Breast epithelium (tissue), 4 donors: ENCODE results near the gene APMAP. TPM values are rescaled to one million over a fixed set of nuclear protein-coding genes. Genes with fewer than 3 reads are reported as not detected.

Experiments used
- DNase-seq, 2 donors: peaks; one replicate each; pipeline ENCODE4 v3.0.0-alpha.2; 2019; ENCODE audit warnings: low spot score in 2 of 2
- H3K27ac ChIP-seq, 2 donors: fragments of 200-600 bp; sonication (generic) in 1 of 2; one replicate each; pipeline ENCODE4 v1.5.1; 2016 to 2019; ENCODE audit warnings: mild to moderate bottlenecking in 1 of 2
- H3K27me3 ChIP-seq, 2 donors: fragments of 200-600 bp; sonication (generic) in 1 of 2; one replicate each; pipeline versions ENCODE4 v1.5.1 to v1.6.0; 2017 to 2019; ENCODE audit warnings: control low read depth in 1 of 2, mild to moderate bottlenecking in 1 of 2
- H3K36me3 ChIP-seq: fragments of 200-600 bp; one replicate; pipeline ENCODE4 v1.5.1; 2019
- H3K4me1 ChIP-seq, 2 donors: fragments of 200-600 bp; sonication (generic); one replicate each; pipeline ENCODE4 v1.5.1; 2016 to 2019; ENCODE audit warnings: control low read depth in 1 of 2
- H3K4me3 ChIP-seq, 3 donors: fragments of 200-600 bp; sonication (generic); 1 replicate in 2 of 3; 2 replicates in 1 of 3; pipeline ENCODE4 v1.5.1; 2016 to 2019; ENCODE audit warnings: mild to moderate bottlenecking in 3 of 3, moderate library complexity in 2 of 3
- H3K9me3 ChIP-seq, 2 donors: fragments of 200-600 bp; sonication (generic) in 1 of 2; one replicate each; pipeline ENCODE4 v1.5.1; 2016 to 2019; ENCODE audit warnings: control low read depth in 1 of 2
- POLR2A ChIP-seq: fragments of 450-650 bp; IDR thresholded peaks from one replicate; pipeline ENCODE4 v1.6.1; 2016; ENCODE audit warnings: antibody characterized with exemption, mild to moderate bottlenecking, moderate library complexity
- POLR2AphosphoS5 ChIP-seq, 3 donors: sonication (generic); formaldehyde crosslinking; IDR thresholded peaks; one replicate each; pipeline ENCODE4 v1.6.1; 2017; ENCODE audit warnings: antibody characterized with exemption in 3 of 3
- intact Hi-C: fragments of 100-400 bp; cut with DNase I; formaldehyde crosslinking; loops from one replicate; pipeline ENCODE4 v1.15.1; 2023; ENCODE audit warnings: low total_unique reads
- total RNA-seq, 3 donors: library from RNA; depleted of rRNA; stranded (reverse); fragments of >200 nt; gene quantifications; one replicate each; pipeline ENCODE4 v1.1.0, GENCODE V29; 2016
- TF ChIP-seq, protein P1 (sequence below), 3 donors: fragments of 450-650 bp; IDR thresholded peaks; one replicate each; pipeline ENCODE4 v1.5.1; 2016 to 2017; ENCODE audit warnings: antibody characterized with exemption in 3 of 3, mild to moderate bottlenecking in 3 of 3, moderate library complexity in 3 of 3

Gene APMAP
- total RNA-seq, 3 donors from 2014 or later, result 83.2 to 184 (median 101) TPM

DNA sequence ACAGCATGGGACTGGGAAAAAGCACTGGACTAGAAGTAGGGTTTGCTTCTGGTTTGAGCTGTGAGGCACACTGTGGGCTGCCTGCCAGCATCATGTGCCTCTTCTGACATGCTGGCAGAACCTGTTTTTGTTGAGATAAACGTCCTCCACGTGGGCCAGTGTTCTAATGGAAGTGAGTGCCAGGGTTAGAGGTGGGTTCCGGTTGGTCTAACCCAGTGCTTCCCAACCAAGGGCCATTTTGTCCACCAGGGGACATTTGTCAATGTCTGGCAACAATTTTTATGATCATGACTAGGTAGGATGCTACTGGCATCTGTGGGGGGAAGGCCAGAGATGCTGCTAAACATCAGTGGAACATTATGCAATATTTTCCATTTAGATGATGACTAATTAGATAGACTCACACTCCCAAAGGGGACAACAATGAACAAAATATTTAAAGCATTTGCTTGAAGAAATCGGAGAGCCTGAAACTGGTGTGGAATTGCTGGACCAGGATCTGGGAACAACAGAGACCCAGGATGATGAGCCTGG lies 7.8 kb upstream of the APMAP start:
- intact Hi-C loops, result no loop called here
- Histone ChIP-seq H3K27me3 (no peaks in the 10 kb centered on the region), H3K9me3 (no peaks in the 10 kb centered on the region), H3K4me3 (no peak overlapping the region), H3K4me1 (no peaks in the 10 kb centered on the region), H3K27ac (peak overlapping the region; percentile 41 to 59), H3K36me3 (no peaks in the 10 kb centered on the region)
- TF ChIP-seq POLR2A (no peak), POLR2AphosphoS5 (IDR thresholded peaks at IDR 0.05) (peak; percentile 70 to 73 (median 72))
- TF ChIP-seq, protein P1, sequence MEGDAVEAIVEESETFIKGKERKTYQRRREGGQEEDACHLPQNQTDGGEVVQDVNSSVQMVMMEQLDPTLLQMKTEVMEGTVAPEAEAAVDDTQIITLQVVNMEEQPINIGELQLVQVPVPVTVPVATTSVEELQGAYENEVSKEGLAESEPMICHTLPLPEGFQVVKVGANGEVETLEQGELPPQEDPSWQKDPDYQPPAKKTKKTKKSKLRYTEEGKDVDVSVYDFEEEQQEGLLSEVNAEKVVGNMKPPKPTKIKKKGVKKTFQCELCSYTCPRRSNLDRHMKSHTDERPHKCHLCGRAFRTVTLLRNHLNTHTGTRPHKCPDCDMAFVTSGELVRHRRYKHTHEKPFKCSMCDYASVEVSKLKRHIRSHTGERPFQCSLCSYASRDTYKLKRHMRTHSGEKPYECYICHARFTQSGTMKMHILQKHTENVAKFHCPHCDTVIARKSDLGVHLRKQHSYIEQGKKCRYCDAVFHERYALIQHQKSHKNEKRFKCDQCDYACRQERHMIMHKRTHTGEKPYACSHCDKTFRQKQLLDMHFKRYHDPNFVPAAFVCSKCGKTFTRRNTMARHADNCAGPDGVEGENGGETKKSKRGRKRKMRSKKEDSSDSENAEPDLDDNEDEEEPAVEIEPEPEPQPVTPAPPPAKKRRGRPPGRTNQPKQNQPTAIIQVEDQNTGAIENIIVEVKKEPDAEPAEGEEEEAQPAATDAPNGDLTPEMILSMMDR (IDR thresholded peaks at IDR 0.05), result peak in 2 of 3 donors; percentile 36 to 61
- peak; percentile 84 to 90 for DNase-seq

DNA sequence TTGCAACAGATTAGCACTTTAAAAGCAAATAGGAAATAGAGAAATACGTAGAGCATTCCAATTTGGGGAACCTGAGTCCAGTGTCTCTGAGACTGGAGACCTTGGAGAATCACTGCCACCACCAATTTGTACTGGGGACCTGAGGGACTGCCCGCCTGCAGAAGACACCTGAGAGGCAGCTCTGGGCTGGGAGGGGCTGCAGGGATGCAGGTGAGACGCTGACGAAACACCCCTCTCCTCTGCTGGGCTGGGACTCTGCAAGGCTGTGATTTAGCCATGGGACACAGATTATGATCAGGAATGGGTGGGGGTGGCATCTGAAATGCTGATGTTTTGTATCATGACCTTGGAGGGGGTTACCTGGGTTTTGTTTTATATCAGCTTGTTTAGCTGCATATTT lies 7.0 kb upstream of the APMAP start:
- peak overlapping the region; percentile 41 to 59 for H3K27ac ChIP-seq
- peak in 1 of 2 donors; percentile 33 for DNase-seq
- no peak overlapping the region for H3K4me3 ChIP-seq
- H3K36me3 ChIP-seq, result no peaks in the 10 kb centered on the region
- TF ChIP-seq POLR2A, result no peak
- no peak for TF ChIP-seq POLR2AphosphoS5 (IDR thresholded peaks at IDR 0.05)
- TF ChIP-seq, protein P1 (IDR thresholded peaks at IDR 0.05), result no peak
- H3K4me1 ChIP-seq, result peaks cover 3 to 4% of the 10 kb centered on the region in 2 donors
- no peaks in the 10 kb centered on the region for H3K27me3 ChIP-seq
- intact Hi-C loops, result loop anchor here (5.0 kb wide), 1 partner anchor 293 kb away; no protein-coding TSS in a partner anchor
- H3K9me3 ChIP-seq, result no peaks in the 10 kb centered on the region

DNA sequence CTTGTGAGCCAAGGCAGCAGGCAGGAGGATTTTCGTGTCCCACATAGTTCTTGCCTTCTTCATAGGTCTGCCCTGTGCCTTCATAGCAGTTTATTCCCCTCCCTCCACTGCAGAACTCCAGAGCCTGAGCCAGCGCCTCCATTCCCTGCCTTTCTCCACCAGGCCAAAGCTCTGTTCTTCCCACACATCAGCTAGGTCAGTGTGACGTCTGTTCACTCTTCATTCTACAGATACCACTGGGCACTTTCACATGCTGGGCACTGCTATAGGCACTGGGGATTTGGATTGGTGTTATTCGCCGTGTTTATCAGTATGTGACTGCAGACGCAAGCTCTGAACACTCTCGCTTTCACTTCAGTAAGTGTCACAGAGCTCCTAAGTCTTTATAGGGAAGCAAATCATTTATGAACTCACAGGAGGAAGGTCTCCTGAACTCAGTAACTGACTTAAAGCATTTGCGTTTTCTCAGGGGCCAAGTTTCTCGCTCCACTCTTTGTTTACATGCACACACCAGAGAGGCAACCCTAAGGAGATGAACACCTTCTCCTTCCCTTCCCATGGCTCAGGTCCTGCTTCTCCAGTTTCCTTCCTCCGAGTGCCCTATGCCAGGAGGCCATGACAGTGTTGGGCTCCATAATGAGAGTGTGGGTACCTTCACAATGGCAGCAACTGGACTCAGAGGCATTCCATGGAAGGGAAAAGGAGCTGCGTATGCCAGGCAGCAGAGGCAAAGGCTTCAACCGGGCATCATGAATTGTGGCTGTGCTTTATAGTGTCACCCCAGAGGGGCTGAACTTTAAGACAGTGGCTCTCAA lies 6.3 kb upstream of the APMAP start:
- H3K36me3 ChIP-seq, result no peaks in the 10 kb centered on the region
- intact Hi-C loops, result loop anchor here (5.0 kb wide), 1 partner anchor 293 kb away; no protein-coding TSS in a partner anchor
- H3K4me1 ChIP-seq, result peaks cover 3 to 7% of the 10 kb centered on the region in 2 donors
- no peak overlapping the region for H3K4me3 ChIP-seq
- peak overlapping the region in 1 of 2 donors; percentile 59 for H3K27ac ChIP-seq
- no peaks in the 10 kb centered on the region for H3K27me3 ChIP-seq
- TF ChIP-seq POLR2A (no peak), POLR2AphosphoS5 (IDR thresholded peaks at IDR 0.05) (no peak)
- TF ChIP-seq, protein P1 (IDR thresholded peaks at IDR 0.05), result no peak
- DNase-seq, result peak in 1 of 2 donors; percentile 34
- H3K9me3 ChIP-seq, result no peaks in the 10 kb centered on the region

DNA sequence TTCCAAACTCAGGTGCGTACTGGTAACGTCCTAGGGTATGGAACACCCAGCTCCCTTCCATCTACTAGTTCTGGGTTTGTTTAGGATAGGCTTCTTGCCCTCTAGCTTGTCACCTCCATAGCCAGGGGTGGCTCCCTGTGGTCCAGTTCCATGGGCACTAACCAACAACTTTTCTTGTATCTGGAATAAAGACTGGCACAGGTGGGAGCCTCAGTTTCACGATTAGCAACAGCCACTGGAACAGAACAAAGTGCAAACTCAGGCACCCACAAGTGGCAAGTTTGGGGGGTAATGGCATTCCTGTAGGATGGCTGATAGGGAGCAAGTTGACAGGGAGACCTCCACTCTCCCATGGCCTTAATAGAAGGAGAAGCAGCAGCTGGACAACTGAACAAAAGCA lies 5.6 kb upstream of the APMAP start:
- no peaks in the 10 kb centered on the region for H3K9me3 ChIP-seq
- peaks cover 3 to 14% of the 10 kb centered on the region in 2 donors for H3K4me1 ChIP-seq
- no peak for TF ChIP-seq POLR2AphosphoS5 (IDR thresholded peaks at IDR 0.05)
- TF ChIP-seq, protein P1 (IDR thresholded peaks at IDR 0.05), result no peak
- no peak for TF ChIP-seq POLR2A
- no peaks in the 10 kb centered on the region for H3K27me3 ChIP-seq
- no peak overlapping the region for H3K4me3 ChIP-seq
- no peaks in the 10 kb centered on the region for H3K36me3 ChIP-seq
- intact Hi-C loops, result loop anchor here (5.0 kb wide), 1 partner anchor 294 kb away; no protein-coding TSS in a partner anchor
- H3K27ac ChIP-seq, result no peak overlapping the region
- no peak for DNase-seq
